Measurements from ENCODE around the gene MYOF. TPM values are rescaled to one million over a fixed set of nuclear protein-coding genes. Genes with fewer than 3 reads are reported as not detected.
A peak's percentile ranks its signal among the peaks of the same experiment; 100 is the strongest.
"Not testable (repeated sequence)": the region's sequence is repeated elsewhere in the genome, so short reads cannot be mapped to it uniquely, and the experiment has no call there.

The MYOF gene
- total RNA-seq, 1 donor from 2014 or later = 68.2 TPM

DNA sequence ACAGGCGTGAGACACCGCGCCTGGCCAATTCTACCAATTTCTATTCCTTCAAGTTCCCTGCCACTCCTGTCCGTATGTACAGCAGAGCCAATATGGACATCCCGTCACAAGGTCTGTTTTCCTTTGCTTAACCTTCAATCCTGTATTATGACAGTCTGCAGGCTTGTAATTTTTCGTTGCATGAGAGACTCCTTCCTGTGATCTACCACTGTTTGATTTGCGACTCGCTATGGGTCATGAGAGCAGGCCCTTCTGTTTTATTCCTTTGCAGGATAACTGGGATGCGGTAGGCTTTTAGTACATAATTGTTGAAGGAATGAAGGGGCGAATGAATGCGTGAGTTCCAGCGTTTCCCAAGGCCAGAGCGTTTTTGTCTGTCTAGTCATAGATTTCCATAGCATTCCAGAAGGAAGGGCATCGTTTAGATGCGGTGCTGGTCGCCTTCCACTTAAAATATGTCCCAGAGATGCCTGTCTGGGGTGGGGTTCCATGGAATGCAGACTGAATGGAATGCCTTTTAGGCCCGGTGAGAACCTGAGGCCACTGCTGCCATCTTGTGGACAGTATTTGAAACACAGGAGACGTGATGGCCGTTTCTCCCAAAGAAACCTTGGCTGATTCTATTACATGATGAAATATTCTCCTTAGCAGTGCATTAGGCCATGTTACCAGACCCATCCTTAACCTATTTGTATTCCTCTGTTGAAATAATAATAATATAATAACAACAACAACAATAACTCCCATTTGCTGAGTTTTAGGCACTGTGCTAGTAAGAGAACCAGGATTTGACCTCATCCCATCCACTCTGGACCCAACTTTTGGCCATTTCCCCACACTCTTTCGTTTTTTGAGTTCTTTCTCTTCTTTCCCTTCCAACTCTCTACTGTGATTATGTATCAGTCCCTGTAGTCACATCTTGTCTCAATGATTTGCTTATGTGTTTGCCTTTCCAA, 193.2 kb downstream of the MYOF start:
- H3K4me3 ChIP-seq = no peak overlapping the region
- no peaks in the 10 kb centered on the region for H3K9me3 ChIP-seq
- H3K27ac ChIP-seq = peak overlapping the region in 1 of 2 donors; percentile 14
- intact Hi-C loops (cut with DNase I) = loop anchor here (1.0 to 10.0 kb wide), 3 partner anchors 92 to 284 kb away; no protein-coding TSS in a partner anchor
- H3K27me3 ChIP-seq = no peaks in the 10 kb centered on the region
- peaks cover 0 to 4% of the 10 kb centered on the region in 2 donors for H3K4me1 ChIP-seq
- H3K36me3 ChIP-seq = no peaks in the 10 kb centered on the region
- DNase-seq (ENCODE audit: low spot score in 2 of 2) = peak in 1 of 2 donors; percentile 87
- TF ChIP-seq, protein P1, sequence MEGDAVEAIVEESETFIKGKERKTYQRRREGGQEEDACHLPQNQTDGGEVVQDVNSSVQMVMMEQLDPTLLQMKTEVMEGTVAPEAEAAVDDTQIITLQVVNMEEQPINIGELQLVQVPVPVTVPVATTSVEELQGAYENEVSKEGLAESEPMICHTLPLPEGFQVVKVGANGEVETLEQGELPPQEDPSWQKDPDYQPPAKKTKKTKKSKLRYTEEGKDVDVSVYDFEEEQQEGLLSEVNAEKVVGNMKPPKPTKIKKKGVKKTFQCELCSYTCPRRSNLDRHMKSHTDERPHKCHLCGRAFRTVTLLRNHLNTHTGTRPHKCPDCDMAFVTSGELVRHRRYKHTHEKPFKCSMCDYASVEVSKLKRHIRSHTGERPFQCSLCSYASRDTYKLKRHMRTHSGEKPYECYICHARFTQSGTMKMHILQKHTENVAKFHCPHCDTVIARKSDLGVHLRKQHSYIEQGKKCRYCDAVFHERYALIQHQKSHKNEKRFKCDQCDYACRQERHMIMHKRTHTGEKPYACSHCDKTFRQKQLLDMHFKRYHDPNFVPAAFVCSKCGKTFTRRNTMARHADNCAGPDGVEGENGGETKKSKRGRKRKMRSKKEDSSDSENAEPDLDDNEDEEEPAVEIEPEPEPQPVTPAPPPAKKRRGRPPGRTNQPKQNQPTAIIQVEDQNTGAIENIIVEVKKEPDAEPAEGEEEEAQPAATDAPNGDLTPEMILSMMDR (IDR thresholded peaks at IDR 0.05) = peak; percentile 65 to 83 (median 67)

GRCh38 chr10:93287775-93288174, 194.4 kb downstream of the MYOF start:
- H3K4me3 ChIP-seq = no peak overlapping the region
- intact Hi-C loops (cut with DNase I) = loop anchor here (5.0 to 10.0 kb wide), 2 partner anchors 90 to 283 kb away; no protein-coding TSS in a partner anchor
- no peak for DNase-seq (ENCODE audit: low spot score in 2 of 2)

DNA sequence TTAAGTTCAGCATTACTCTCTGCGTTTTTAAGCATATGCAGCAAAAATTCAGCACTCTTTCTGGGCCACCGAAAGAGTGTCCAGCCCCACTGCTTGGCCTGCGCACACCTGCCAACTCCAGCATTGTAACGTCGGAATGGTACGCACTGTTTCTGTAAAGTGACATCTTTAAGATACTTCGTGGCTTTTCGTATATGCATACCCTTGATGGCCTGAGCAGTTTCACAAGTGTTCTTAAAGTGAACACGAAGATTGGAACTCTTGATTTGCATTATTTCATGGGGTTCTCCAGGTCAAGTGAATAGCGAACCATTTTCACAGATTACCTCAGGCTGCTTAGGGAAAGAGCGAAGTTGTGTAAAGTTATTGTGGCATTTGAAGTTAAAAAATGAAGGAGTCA, 197.9 kb downstream of the MYOF start:
- H3K4me1 ChIP-seq; H3K36me3 ChIP-seq; H3K4me3 ChIP-seq; H3K27ac ChIP-seq; DNase-seq (ENCODE audit: low spot score in 2 of 2); H3K27me3 ChIP-seq; H3K9me3 ChIP-seq: not testable (repeated sequence)
- intact Hi-C loops (cut with DNase I) = loop anchor here (10.0 kb wide), 1 partner anchor 279 kb away; no protein-coding TSS in a partner anchor

More at GRCh38 chr10:93287775-93288174, 194.4 kb downstream of the MYOF start:
- H3K9me3 ChIP-seq = no peaks in the 10 kb centered on the region
- no peak overlapping the region for H3K27ac ChIP-seq
- TF ChIP-seq, protein P1 (IDR thresholded peaks at IDR 0.05) = no peak
- no peaks in the 10 kb centered on the region for H3K36me3 ChIP-seq
- peaks cover 0 to 4% of the 10 kb centered on the region in 2 donors for H3K4me1 ChIP-seq
- H3K27me3 ChIP-seq = no peaks in the 10 kb centered on the region

GRCh38 chr10:93281367-93281720, 200.8 kb downstream of the MYOF start:
- H3K27me3 ChIP-seq = no peaks in the 10 kb centered on the region
- intact Hi-C loops (cut with DNase I) = loop anchor here (10.0 kb wide), 1 partner anchor 277 kb away; no protein-coding TSS in a partner anchor
- no peaks in the 10 kb centered on the region for H3K4me1 ChIP-seq
- H3K27ac ChIP-seq = no peak overlapping the region
- H3K36me3 ChIP-seq = no peaks in the 10 kb centered on the region
- TF ChIP-seq, protein P1 (IDR thresholded peaks at IDR 0.05) = no peak
- H3K9me3 ChIP-seq = no peaks in the 10 kb centered on the region
- H3K4me3 ChIP-seq = no peak overlapping the region
- no peak for DNase-seq (ENCODE audit: low spot score in 2 of 2)

DNA sequence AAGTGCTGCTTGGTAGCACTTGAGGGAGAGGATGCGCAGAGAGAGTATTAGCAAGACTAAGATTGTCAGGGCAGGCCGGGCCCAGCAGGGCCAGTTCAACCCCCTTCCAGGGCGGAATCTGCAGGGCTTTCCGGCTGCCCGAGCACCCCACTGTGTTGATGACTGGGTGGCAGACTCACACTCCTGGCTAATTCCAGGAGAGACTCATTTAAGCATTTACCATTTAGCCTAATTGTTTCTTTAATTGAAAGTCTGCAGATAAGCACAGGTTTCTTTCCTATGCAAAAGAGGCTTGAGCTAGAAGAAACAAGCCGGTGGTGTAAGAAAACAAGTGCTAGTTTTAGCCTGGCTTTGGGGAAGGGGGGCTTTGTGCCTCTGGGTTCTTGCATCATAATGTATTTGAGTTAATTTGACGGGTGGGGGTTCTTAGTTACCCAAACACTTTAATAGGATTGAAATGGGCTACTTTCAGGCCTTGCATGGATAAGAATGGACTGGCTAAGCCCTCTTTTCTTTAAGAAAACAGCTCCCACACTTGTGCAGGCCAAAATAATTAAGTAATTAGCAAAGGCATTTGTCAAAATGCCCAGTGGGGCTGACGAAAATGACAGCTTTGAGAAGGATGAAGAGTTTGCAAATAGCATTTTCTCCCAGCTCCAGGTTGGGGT, 201.3 kb downstream of the MYOF start:
- Histone ChIP-seq H3K4me1 (no peaks in the 10 kb centered on the region), H3K9me3 (no peaks in the 10 kb centered on the region), H3K27ac (no peak overlapping the region), H3K36me3 (no peaks in the 10 kb centered on the region), H3K4me3 (no peak overlapping the region), H3K27me3 (no peaks in the 10 kb centered on the region)
- DNase-seq (ENCODE audit: low spot score in 2 of 2) = no peak
- intact Hi-C loops (cut with DNase I) = loop anchor here (10.0 kb wide), 1 partner anchor 276 kb away; no protein-coding TSS in a partner anchor
- TF ChIP-seq, protein P1 (IDR thresholded peaks at IDR 0.05) = no peak
